CD4-positive, alpha-beta memory T cell (primary cell): ENCODE data around the gene SCN2B. TPM values are rescaled to one million over a fixed set of nuclear protein-coding genes. Genes with fewer than 3 reads are reported as not detected.

Experiments
- CTCF ChIA-PET: fragments of 350-600 bp; sonication (Branson Sonifier 250); formaldehyde crosslinking; loops from one replicate; lab custom pipeline; 2021; ENCODE audit warnings: inconsistent platforms; ENCODE audit not compliant: partially characterized antibody; lab: Charles Lee
- POLR2A ChIA-PET: fragments of 350-600 bp; sonication (Branson Sonifier 250); formaldehyde crosslinking; loops from one replicate; lab custom pipeline; 2021; ENCODE audit not compliant: partially characterized antibody; lab: Charles Lee
- DNase-seq, 5 donors: peaks; one replicate each; pipeline versions ENCODE4 v3.0.0 to v3.0.0-alpha.2; 2020 to 2022; ENCODE audit warnings: mixed read lengths in 1 of 5
- H3K27ac ChIP-seq: one replicate; pipeline ENCODE4 v1.7.0; 2013; ENCODE audit warnings: low read depth, low read length
- H3K27me3 ChIP-seq: 2 replicates; pipeline ENCODE4 v1.7.0; 2013; ENCODE audit warnings: mild to moderate bottlenecking, low read length, moderate library complexity; ENCODE audit not compliant: insufficient read depth
- H3K36me3 ChIP-seq: 2 replicates; pipeline ENCODE4 v1.7.0; 2013; ENCODE audit warnings: mild to moderate bottlenecking, low read length, moderate library complexity; ENCODE audit not compliant: insufficient read depth
- H3K4me1 ChIP-seq: 2 replicates; pipeline ENCODE4 v1.7.0; 2013; ENCODE audit warnings: mild to moderate bottlenecking, low read length, moderate library complexity; ENCODE audit not compliant: insufficient read depth
- H3K4me3 ChIP-seq, 2 donors: one replicate each; pipeline ENCODE4 v1.7.0; 2013; ENCODE audit warnings: low read length in 2 of 2, mild to moderate bottlenecking in 1 of 2
- H3K9me3 ChIP-seq, 2 donors: one replicate each; pipeline ENCODE4 v1.7.0; 2013; ENCODE audit warnings: low read length in 2 of 2, control low read depth in 1 of 2; ENCODE audit not compliant: control insufficient read depth in 1 of 2
- H3K27ac Mint-ChIP-seq, 7 donors: one replicate each; pipeline ENCODE4 v1.8.0; 2020 to 2021; ENCODE audit warnings: mixed read lengths in 7 of 7, mild to moderate bottlenecking in 6 of 7, inconsistent platforms in 3 of 7, moderate library complexity in 3 of 7
- H3K27me3 Mint-ChIP-seq, 2 donors: one replicate each; pipeline ENCODE4 v1.8.0; 2020 to 2021; ENCODE audit warnings: mixed read lengths in 2 of 2
- H3K36me3 Mint-ChIP-seq, 2 donors: one replicate each; pipeline ENCODE4 v1.8.0; 2020 to 2021; ENCODE audit warnings: mixed read lengths in 2 of 2, inconsistent platforms in 1 of 2, mild to moderate bottlenecking in 1 of 2
- H3K4me1 Mint-ChIP-seq, 4 donors: one replicate each; pipeline ENCODE4 v1.8.0; 2020 to 2021; ENCODE audit warnings: mixed read lengths in 4 of 4, mild to moderate bottlenecking in 1 of 4
- H3K4me3 Mint-ChIP-seq, 8 donors: one replicate each; pipeline ENCODE4 v1.8.0; 2020 to 2021; ENCODE audit warnings: mixed read lengths in 8 of 8, mild to moderate bottlenecking in 7 of 8, moderate library complexity in 6 of 8, inconsistent platforms in 3 of 8
- H3K9me3 Mint-ChIP-seq, 8 donors: one replicate each; pipeline ENCODE4 v1.8.0; 2020 to 2021; ENCODE audit warnings: mixed read lengths in 8 of 8, mild to moderate bottlenecking in 5 of 8, inconsistent platforms in 3 of 8, moderate library complexity in 1 of 8
- intact Hi-C: fragments of 100-400 bp; cut with micrococcal nuclease; formaldehyde crosslinking; loops from one replicate; pipeline ENCODE4 v1.15.1; 2023
- polyA plus RNA-seq, 2 donors: library from polyadenylated mRNA; unstranded; fragments of 300-500 nt; fragmentation: Illumina TruSeq; gene quantifications; one replicate each; pipeline ENCODE4 v1.2.3, GENCODE V29; 2021
- total RNA-seq, 2 experiments: library from RNA; stranded (reverse); gene quantifications; one replicate each; pipeline ENCODE4 v1.2.3, GENCODE V29; 2021

The SCN2B gene
- total and polyA plus RNA-seq, 4 experiments from 2014 or later: not detected

- ChIA-PET POLR2A (interaction anchor here (0.6 to 2.1 kb wide), 2 partner anchors 26 to 145 kb away, joined by 3 to 6 read pairs; no protein-coding TSS in a partner anchor), CTCF (interaction anchor here (0.8 to 7.1 kb wide), 13 partner anchors 10 to 466 kb away, joined by 3 to 109 read pairs (median 4); no protein-coding TSS in a partner anchor)
- H3K27ac ChIP-seq: no peak overlapping the region
- H3K27me3 ChIP-seq: peaks cover 13% of the 10 kb centered on the region
- H3K9me3 Mint-ChIP-seq: no peaks in the 10 kb centered on the region
- H3K9me3 ChIP-seq: no peaks in the 10 kb centered on the region
- intact Hi-C loops: loop anchor here (1.0 to 5.0 kb wide), 6 partner anchors 26 to 466 kb away; no protein-coding TSS in a partner anchor
- H3K27me3 Mint-ChIP-seq: peaks cover 34 to 46% of the 10 kb centered on the region in 2 donors
- peak overlapping the region in 4 of 7 donors; percentile 41 to 88 (median 78) for H3K27ac Mint-ChIP-seq
- peak overlapping the region; percentile 63 to 93 (median 85) for H3K4me3 Mint-ChIP-seq
- H3K4me3 ChIP-seq: peak overlapping the region; percentile 43 to 62
- peaks cover 4% of the 10 kb centered on the region for H3K4me1 ChIP-seq
- H3K4me1 Mint-ChIP-seq: peaks cover 2 to 5% (median 4%) of the 10 kb centered on the region in 4 donors
- H3K36me3 Mint-ChIP-seq: no peaks in the 10 kb centered on the region
- no peaks in the 10 kb centered on the region for H3K36me3 ChIP-seq
- peak; percentile 81 to 90 (median 86) for DNase-seq
These were observed 30.9 kb downstream of the SCN2B start for GRCh38 chr11:118145285-118146227.

- Mint-ChIP-seq H3K27me3 (peaks cover 39 to 51% of the 10 kb centered on the region in 2 donors), H3K27ac (peak overlapping the region in 4 of 7 donors; percentile 2 to 55 (median 50)), H3K9me3 (no peaks in the 10 kb centered on the region), H3K4me1 (peaks cover 2 to 5% (median 4%) of the 10 kb centered on the region in 4 donors), H3K4me3 (peak overlapping the region in 7 of 8 donors; percentile 8 to 87 (median 82)), H3K36me3 (no peaks in the 10 kb centered on the region)
- CTCF ChIA-PET: interaction anchor here (0.8 to 7.1 kb wide), 13 partner anchors 10 to 467 kb away, joined by 3 to 109 read pairs (median 4); no protein-coding TSS in a partner anchor
- Histone ChIP-seq H3K9me3 (no peaks in the 10 kb centered on the region), H3K36me3 (no peaks in the 10 kb centered on the region), H3K4me3 (no peak overlapping the region), H3K4me1 (peaks cover 4% of the 10 kb centered on the region), H3K27ac (no peak overlapping the region), H3K27me3 (peaks cover 13% of the 10 kb centered on the region)
- POLR2A ChIA-PET: interaction anchor here (2.1 kb wide), 1 partner anchor 27 kb away, joined by 6 read pairs; no protein-coding TSS in a partner anchor
- intact Hi-C loops: loop anchor here (1.0 to 5.0 kb wide), 6 partner anchors 27 to 467 kb away; no protein-coding TSS in a partner anchor
- DNase-seq: no peak
These were observed 31.9 kb downstream of the SCN2B start for GRCh38 chr11:118144301-118145268.

- Mint-ChIP-seq H3K27me3 (peaks cover 46 to 54% of the 10 kb centered on the region in 2 donors), H3K4me1 (peaks cover 2 to 5% (median 4%) of the 10 kb centered on the region in 4 donors), H3K27ac (peak overlapping the region in 1 of 7 donors; percentile 58), H3K4me3 (no peak overlapping the region), H3K9me3 (no peaks in the 10 kb centered on the region), H3K36me3 (no peaks in the 10 kb centered on the region)
- peaks cover 4% of the 10 kb centered on the region for H3K4me1 ChIP-seq
- H3K36me3 ChIP-seq: no peaks in the 10 kb centered on the region
- H3K27me3 ChIP-seq: peaks cover 13% of the 10 kb centered on the region
- no peaks in the 10 kb centered on the region for H3K9me3 ChIP-seq
- ChIA-PET POLR2A (interaction anchor here (2.1 kb wide), 1 partner anchor 28 kb away, joined by 6 read pairs; no protein-coding TSS in a partner anchor), CTCF (interaction anchor here (0.7 to 7.1 kb wide), 14 partner anchors 9 to 1195 kb away, joined by 3 to 109 read pairs (median 4); no protein-coding TSS in a partner anchor)
- DNase-seq: no peak
- no peak overlapping the region for H3K4me3 ChIP-seq
- H3K27ac ChIP-seq: no peak overlapping the region
- intact Hi-C loops: no loop called here
These were observed 32.7 kb downstream of the SCN2B start for GRCh38 chr11:118143661-118144185.

GRCh38 chr11:118142809-118143208, 33.6 kb downstream of the SCN2B start:
- intact Hi-C loops: no loop called here
- POLR2A ChIA-PET: no interaction called here
- Mint-ChIP-seq H3K9me3 (no peaks in the 10 kb centered on the region), H3K4me1 (peaks cover 2 to 5% (median 4%) of the 10 kb centered on the region in 4 donors), H3K27ac (peak overlapping the region in 2 of 7 donors; percentile 13 to 22), H3K36me3 (no peaks in the 10 kb centered on the region), H3K4me3 (peak overlapping the region in 1 of 8 donors; percentile 33), H3K27me3 (peaks cover 48 to 53% of the 10 kb centered on the region in 2 donors)
- H3K36me3 ChIP-seq: no peaks in the 10 kb centered on the region
- peaks cover 4% of the 10 kb centered on the region for H3K4me1 ChIP-seq
- CTCF ChIA-PET: interaction anchor here (0.7 to 7.1 kb wide), 7 partner anchors 8 to 1196 kb away, joined by 3 to 109 read pairs (median 4); no protein-coding TSS in a partner anchor
- H3K4me3 ChIP-seq: no peak overlapping the region
- H3K27me3 ChIP-seq: peaks cover 13% of the 10 kb centered on the region
- no peaks in the 10 kb centered on the region for H3K9me3 ChIP-seq
- no peak for DNase-seq
- H3K27ac ChIP-seq: no peak overlapping the region

GRCh38 chr11:118142081-118142480, 34.4 kb downstream of the SCN2B start:
- Mint-ChIP-seq H3K4me1 (peaks cover 2 to 5% (median 4%) of the 10 kb centered on the region in 4 donors), H3K27ac (peak overlapping the region in 1 of 7 donors; percentile 20), H3K9me3 (no peaks in the 10 kb centered on the region), H3K36me3 (no peaks in the 10 kb centered on the region), H3K27me3 (peaks cover 50 to 54% of the 10 kb centered on the region in 2 donors), H3K4me3 (no peak overlapping the region)
- Histone ChIP-seq H3K36me3 (no peaks in the 10 kb centered on the region), H3K4me3 (no peak overlapping the region), H3K9me3 (no peaks in the 10 kb centered on the region), H3K27ac (no peak overlapping the region), H3K4me1 (peaks cover 4% of the 10 kb centered on the region), H3K27me3 (peaks cover 13% of the 10 kb centered on the region)
- intact Hi-C loops: no loop called here
- POLR2A ChIA-PET: no interaction called here
- CTCF ChIA-PET: interaction anchor here (3.3 to 7.1 kb wide), 2 partner anchors 14 to 28 kb away, joined by 14 to 109 read pairs; no protein-coding TSS in a partner anchor
- no peak for DNase-seq

GRCh38 chr11:118139578-118139977, 36.9 kb downstream of the SCN2B start:
- no peaks in the 10 kb centered on the region for H3K9me3 ChIP-seq
- H3K4me1 Mint-ChIP-seq: no peaks in the 10 kb centered on the region
- intact Hi-C loops: no loop called here
- no peak overlapping the region for H3K27ac ChIP-seq
- H3K36me3 Mint-ChIP-seq: no peaks in the 10 kb centered on the region
- peaks cover 51 to 53% of the 10 kb centered on the region in 2 donors for H3K27me3 Mint-ChIP-seq
- no peaks in the 10 kb centered on the region for H3K9me3 Mint-ChIP-seq
- H3K36me3 ChIP-seq: no peaks in the 10 kb centered on the region
- H3K4me1 ChIP-seq: no peaks in the 10 kb centered on the region
- CTCF ChIA-PET: interaction anchor here (0.8 to 3.3 kb wide), 2 partner anchors 32 to 156 kb away, joined by 3 to 21 read pairs; no protein-coding TSS in a partner anchor
- no peak overlapping the region for H3K4me3 ChIP-seq
- peaks cover 2% of the 10 kb centered on the region for H3K27me3 ChIP-seq
- no peak overlapping the region for H3K4me3 Mint-ChIP-seq
- H3K27ac Mint-ChIP-seq: no peak overlapping the region
- POLR2A ChIA-PET: no interaction called here
- no peak for DNase-seq
